PC-9 (cell line): ENCODE measurements around the gene NKPD1. TPM values are rescaled to one million over a fixed set of nuclear protein-coding genes. Genes with fewer than 3 reads are reported as not detected.

Source experiments
- BruUV-seq: library from RNA; stranded (reverse); fragments of 400-500 nt; replicated peaks from 2 replicates; lab custom pipeline; 2021; lab: Mats Ljungman, UMichigan
- CTCF ChIA-PET: fragments of 300-600 bp; sonication (Branson Sonifier 250); formaldehyde crosslinking; loops from one replicate; lab custom pipeline; 2022; ENCODE audit warnings: antibody characterized with exemption; lab: Charles Lee
- POLR2A ChIA-PET: fragments of 300-600 bp; sonication (Branson Sonifier 250); formaldehyde crosslinking; loops from one replicate; lab custom pipeline; 2022; ENCODE audit warnings: antibody characterized with exemption; ENCODE audit not compliant: unreplicated experiment; lab: Charles Lee
- DNase-seq, 2 experiments: peaks; one replicate each; pipeline versions ENCODE4 v3.0.0 to v3.0.0-alpha.2; 2015 to 2022; ENCODE audit warnings: mixed read lengths in 1 of 2
- H2AFZ ChIP-seq: fragments of 200-600 bp; sonication (generic); 2 replicates; pipeline ENCODE4 v1.8.1; 2017; ENCODE audit warnings: antibody characterized with exemption
- H3F3A ChIP-seq: fragments of 200-600 bp; sonication (generic); 2 replicates; pipeline ENCODE4 v1.8.1; 2017; ENCODE audit warnings: antibody characterized with exemption, mild to moderate bottlenecking, low read depth; ENCODE audit not compliant: insufficient read depth
- H3K27ac ChIP-seq: fragments of 200-600 bp; sonication (generic); 2 replicates; pipeline ENCODE4 v1.6.1; 2016; ENCODE audit warnings: mixed run types
- H3K27me3 ChIP-seq: fragments of 200-600 bp; sonication (generic); 2 replicates; pipeline ENCODE4 v1.6.1; 2016; ENCODE audit warnings: low read depth, mixed run types; ENCODE audit not compliant: insufficient read depth
- H3K36me3 ChIP-seq: fragments of 200-600 bp; sonication (generic); 2 replicates; pipeline ENCODE4 v1.6.1; 2016; ENCODE audit warnings: low read depth, mixed run types
- H3K4me1 ChIP-seq: fragments of 200-600 bp; sonication (generic); replicated peaks from 2 replicates; pipeline ENCODE4 v1.6.1; 2016; ENCODE audit warnings: mixed run types; ENCODE audit not compliant: insufficient read depth
- H3K4me2 ChIP-seq: fragments of 200-600 bp; sonication (generic); 2 replicates; pipeline ENCODE4 v1.6.1; 2017; ENCODE audit warnings: mixed run types
- H3K4me3 ChIP-seq: fragments of 200-600 bp; sonication (generic); 2 replicates; pipeline ENCODE4 v1.6.1; 2016; ENCODE audit warnings: mixed run types
- H3K79me2 ChIP-seq: fragments of 200-600 bp; sonication (generic); 2 replicates; pipeline ENCODE4 v1.6.1; 2017; ENCODE audit warnings: low read depth, mixed run types
- H3K9me2 ChIP-seq: fragments of 200-600 bp; sonication (generic); 2 replicates; pipeline ENCODE4 v1.8.1; 2017; ENCODE audit warnings: mild to moderate bottlenecking; ENCODE audit not compliant: insufficient read depth
- H3K9me3 ChIP-seq: fragments of 200-600 bp; sonication (generic); 2 replicates; pipeline ENCODE4 v1.8.1; 2016; ENCODE audit warnings: low read depth; ENCODE audit not compliant: insufficient read depth
- H4K20me1 ChIP-seq: fragments of 200-600 bp; sonication (generic); 2 replicates; pipeline ENCODE4 v1.8.1; 2017; ENCODE audit not compliant: insufficient read depth
- EZH2 ChIP-seq: fragments of 200-600 bp; sonication (generic); IDR thresholded peaks from 2 replicates; pipeline ENCODE4 v1.8.0; 2017; ENCODE audit warnings: antibody characterized with exemption, low read depth
- intact Hi-C: fragments of 100-400 bp; cut with micrococcal nuclease; formaldehyde crosslinking; loops from one replicate; pipeline ENCODE4 v1.10.0; 2022; ENCODE audit not compliant: unreplicated experiment
- total RNA-seq: library from RNA; stranded (reverse); gene quantifications from 2 replicates; pipeline ENCODE4 v1.2.3, GENCODE V29; 2021
- TF ChIP-seq, protein P1 (sequence below): fragments of 200-600 bp; sonication (generic); conservative IDR thresholded peaks from 2 replicates; pipeline ENCODE4 v1.6.1; 2017; ENCODE audit warnings: mixed run types, antibody characterized with exemption, mild to moderate bottlenecking, moderate library complexity

Gene NKPD1
- total RNA-seq, 1 experiment from 2014 or later: 0.37 TPM

DNA sequence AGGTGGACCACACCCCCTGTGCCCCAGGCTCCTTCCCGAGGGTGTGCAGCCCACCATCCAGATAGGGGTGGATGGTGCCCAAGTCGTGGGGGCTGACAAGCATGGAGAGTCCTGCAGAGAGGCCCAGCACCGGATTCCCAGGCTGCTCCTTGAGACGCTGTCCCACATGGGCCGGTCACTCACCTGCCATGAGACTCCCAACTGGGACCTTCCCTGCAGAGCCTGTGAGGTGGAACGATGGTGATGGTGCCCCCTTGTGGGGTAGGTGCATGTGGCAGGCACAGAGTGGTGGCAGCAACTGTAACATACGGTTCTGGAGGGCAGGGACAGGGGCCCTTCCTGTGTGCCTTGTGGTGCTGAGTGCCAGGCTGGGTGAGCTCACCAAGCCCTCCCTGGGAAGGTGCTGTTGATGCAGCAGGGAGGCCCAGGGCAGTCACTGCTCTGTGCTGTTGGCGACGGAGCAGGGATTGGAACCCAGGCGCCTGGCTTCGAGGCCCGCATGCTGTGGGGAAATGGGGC, 34.7 kb downstream of the NKPD1 start:
- TF ChIP-seq, protein P1, sequence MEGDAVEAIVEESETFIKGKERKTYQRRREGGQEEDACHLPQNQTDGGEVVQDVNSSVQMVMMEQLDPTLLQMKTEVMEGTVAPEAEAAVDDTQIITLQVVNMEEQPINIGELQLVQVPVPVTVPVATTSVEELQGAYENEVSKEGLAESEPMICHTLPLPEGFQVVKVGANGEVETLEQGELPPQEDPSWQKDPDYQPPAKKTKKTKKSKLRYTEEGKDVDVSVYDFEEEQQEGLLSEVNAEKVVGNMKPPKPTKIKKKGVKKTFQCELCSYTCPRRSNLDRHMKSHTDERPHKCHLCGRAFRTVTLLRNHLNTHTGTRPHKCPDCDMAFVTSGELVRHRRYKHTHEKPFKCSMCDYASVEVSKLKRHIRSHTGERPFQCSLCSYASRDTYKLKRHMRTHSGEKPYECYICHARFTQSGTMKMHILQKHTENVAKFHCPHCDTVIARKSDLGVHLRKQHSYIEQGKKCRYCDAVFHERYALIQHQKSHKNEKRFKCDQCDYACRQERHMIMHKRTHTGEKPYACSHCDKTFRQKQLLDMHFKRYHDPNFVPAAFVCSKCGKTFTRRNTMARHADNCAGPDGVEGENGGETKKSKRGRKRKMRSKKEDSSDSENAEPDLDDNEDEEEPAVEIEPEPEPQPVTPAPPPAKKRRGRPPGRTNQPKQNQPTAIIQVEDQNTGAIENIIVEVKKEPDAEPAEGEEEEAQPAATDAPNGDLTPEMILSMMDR: peak; percentile 81
- TF ChIP-seq EZH2: no peak
- H3K27me3 ChIP-seq: no peaks in the 10 kb centered on the region
- peaks cover 40% of the 10 kb centered on the region for H3K4me1 ChIP-seq
- POLR2A ChIA-PET: no interaction called here
- H3K27ac ChIP-seq: no peak overlapping the region
- intact Hi-C loops: no loop called here
- CTCF ChIA-PET: no interaction called here
- peak; percentile 51 to 64 for DNase-seq
- no peaks in the 10 kb centered on the region for H3K9me3 ChIP-seq
- no peaks in the 10 kb centered on the region for H3K36me3 ChIP-seq
- no peaks in the 10 kb centered on the region for H3K9me2 ChIP-seq
- peaks cover 78% of the 10 kb centered on the region for H4K20me1 ChIP-seq
- peaks cover 64% of the 10 kb centered on the region for H3K79me2 ChIP-seq
- no peak overlapping the region for H3K4me3 ChIP-seq
- H2AFZ ChIP-seq: no peak overlapping the region
- no peak overlapping the region for H3K4me2 ChIP-seq
- BruUV-seq: no TSS peak
- peaks cover 40% of the 10 kb centered on the region for H3F3A ChIP-seq

DNA sequence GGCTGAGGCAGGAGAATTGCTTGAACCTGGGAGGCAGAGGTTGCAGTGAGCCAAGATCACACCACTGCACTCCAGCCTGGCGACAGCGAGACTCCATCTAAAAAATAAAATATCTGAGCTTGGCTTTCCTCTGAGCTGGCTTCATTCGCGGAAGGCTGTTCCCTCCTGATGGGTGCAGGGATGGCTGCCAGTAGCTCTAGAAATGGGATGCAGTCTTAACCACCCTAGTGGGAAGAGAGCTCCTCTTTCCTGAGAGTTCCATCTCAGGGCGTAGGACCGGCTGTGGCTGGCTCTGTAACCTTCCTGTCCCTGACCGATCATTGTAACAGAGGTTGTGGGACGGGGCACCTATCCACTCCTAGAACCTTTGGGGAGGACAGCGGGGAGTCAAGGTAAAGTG, 35.4 kb downstream of the NKPD1 start:
- peaks cover 71% of the 10 kb centered on the region for H3K79me2 ChIP-seq
- H3K27ac ChIP-seq: no peak overlapping the region
- intact Hi-C loops: no loop called here
- H3K36me3 ChIP-seq: no peaks in the 10 kb centered on the region
- no peak overlapping the region for H3K4me3 ChIP-seq
- peaks cover 38% of the 10 kb centered on the region for H3F3A ChIP-seq
- no peak for DNase-seq
- ChIA-PET CTCF (interaction anchor here (0.6 to 1.1 kb wide), 4 partner anchors 12 to 73 kb away, joined by 3 to 5 read pairs (median 4); partner anchors contain the start of gene BLOC1S3), POLR2A (no interaction called here)
- no peak overlapping the region for H3K4me2 ChIP-seq
- peaks cover 76% of the 10 kb centered on the region for H4K20me1 ChIP-seq
- peaks cover 42% of the 10 kb centered on the region for H3K4me1 ChIP-seq
- H3K9me2 ChIP-seq: no peaks in the 10 kb centered on the region
- no TSS peak for BruUV-seq
- H3K27me3 ChIP-seq: no peaks in the 10 kb centered on the region
- TF ChIP-seq, protein P1: no peak
- no peak for TF ChIP-seq EZH2
- no peaks in the 10 kb centered on the region for H3K9me3 ChIP-seq
- no peak overlapping the region for H2AFZ ChIP-seq

DNA sequence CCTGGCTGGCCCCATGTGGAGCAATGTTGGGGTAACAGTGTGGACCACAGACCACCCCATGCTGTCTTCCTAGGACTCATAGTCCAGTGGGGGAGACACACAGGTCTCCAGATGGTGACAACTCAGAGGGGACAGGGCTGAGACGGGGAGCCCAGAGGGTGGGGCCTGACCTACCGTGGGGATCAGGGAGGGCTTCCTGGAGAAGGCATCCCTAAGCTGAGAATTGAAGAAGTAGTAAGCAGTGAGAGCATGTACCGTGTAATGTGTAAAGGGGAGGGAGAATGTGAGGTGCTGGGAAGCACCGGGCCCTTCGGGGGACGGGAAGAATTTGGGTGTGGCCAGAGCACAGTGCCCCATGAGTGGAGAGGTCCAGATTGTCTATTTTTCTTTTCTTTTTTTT, 36.8 kb downstream of the NKPD1 start:
- Histone ChIP-seq H3F3A (peaks cover 33% of the 10 kb centered on the region), H3K4me1 (peaks cover 42% of the 10 kb centered on the region), H3K4me3 (no peak overlapping the region), H3K9me3 (no peaks in the 10 kb centered on the region), H3K79me2 (peaks cover 75% of the 10 kb centered on the region), H3K36me3 (no peaks in the 10 kb centered on the region), H4K20me1 (peaks cover 70% of the 10 kb centered on the region), H3K9me2 (no peaks in the 10 kb centered on the region), H3K4me2 (peak overlapping the region; percentile 60), H3K27ac (peak overlapping the region; percentile 52), H2AFZ (no peak overlapping the region), H3K27me3 (no peaks in the 10 kb centered on the region)
- TF ChIP-seq, protein P1: no peak
- no peak for TF ChIP-seq EZH2
- DNase-seq: no peak
- POLR2A ChIA-PET: no interaction called here
- CTCF ChIA-PET: interaction anchor here (0.6 to 0.8 kb wide), 5 partner anchors 19 to 96 kb away, joined by 3 to 5 read pairs (median 4); no protein-coding TSS in a partner anchor
- no TSS peak for BruUV-seq
- intact Hi-C loops: loop anchor here (5.0 kb wide), 1 partner anchor 47 kb away; the partner anchor contains the start of genes GEMIN7 and ZNF296
